Lower leg skin (tissue), 4 donors: ENCODE results near the gene TTC22. TPM values are rescaled to one million over a fixed set of nuclear protein-coding genes. Genes with fewer than 3 reads are reported as not detected.

Experiments used
- DNase-seq, 2 donors: peaks; one replicate each; pipeline ENCODE4 v3.0.0-alpha.2; 2019; ENCODE audit warnings: low spot score in 2 of 2
- H3K4me3 ChIP-seq: fragments of 200-600 bp; sonication (generic); 2 replicates; pipeline ENCODE4 v1.5.1; 2017; ENCODE audit warnings: mild to moderate bottlenecking, low read depth; ENCODE audit not compliant: poor library complexity, severe bottlenecking
- POLR2A ChIP-seq, 2 donors: fragments of 450-650 bp; IDR thresholded peaks; one replicate each; pipeline ENCODE4 v1.6.1; 2016 to 2017; ENCODE audit warnings: antibody characterized with exemption in 2 of 2, mild to moderate bottlenecking in 1 of 2, moderate library complexity in 1 of 2
- WGBS, 2 donors: methylation state at CpG; one replicate each; pipeline ENCODE4 v1.1.5; 2018; 5-methylcytosine and 5-hydroxymethylcytosine counted together
- intact Hi-C: fragments of 100-400 bp; cut with DNase I; formaldehyde crosslinking; loops from one replicate; pipeline ENCODE4 v1.15.0; 2023; ENCODE audit warnings: low total_unique reads
- total RNA-seq, 4 donors: library from RNA; depleted of rRNA; stranded (reverse); fragments of >200 nt; gene quantifications; one replicate each; pipeline ENCODE4 v1.1.0, GENCODE V29; 2016
- TF ChIP-seq, protein P1 (sequence below), 3 donors: fragments of 450-650 bp; IDR thresholded peaks; one replicate each; pipeline ENCODE4 v1.5.1; 2016; ENCODE audit warnings: antibody characterized with exemption in 3 of 3, mild to moderate bottlenecking in 3 of 3, moderate library complexity in 2 of 3

TTC22 gene
- total RNA-seq, 4 donors from 2014 or later = 49.1 to 76.6 (median 65.7) TPM

DNA sequence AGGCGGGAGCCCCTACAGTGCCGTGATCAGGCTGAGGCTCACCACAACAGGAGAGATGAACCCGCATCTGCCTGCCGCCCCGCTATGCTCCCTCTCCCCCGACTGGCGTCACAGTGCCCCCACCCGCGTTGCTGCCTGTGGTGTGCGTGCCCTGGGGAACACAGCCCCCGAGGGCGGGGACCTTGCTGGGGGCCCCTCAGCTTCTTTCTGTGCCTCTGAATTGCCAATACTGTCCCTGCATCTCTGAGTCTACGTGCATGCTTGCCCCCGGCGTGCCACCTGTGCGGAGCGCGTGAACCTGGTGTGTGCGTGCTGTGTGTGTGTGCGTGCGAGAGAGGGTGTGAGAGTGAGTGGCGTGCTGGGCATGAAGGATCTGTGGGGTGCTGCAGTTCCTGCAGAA, 47.1 kb downstream of the TTC22 start:
- no peak for DNase-seq

DNA sequence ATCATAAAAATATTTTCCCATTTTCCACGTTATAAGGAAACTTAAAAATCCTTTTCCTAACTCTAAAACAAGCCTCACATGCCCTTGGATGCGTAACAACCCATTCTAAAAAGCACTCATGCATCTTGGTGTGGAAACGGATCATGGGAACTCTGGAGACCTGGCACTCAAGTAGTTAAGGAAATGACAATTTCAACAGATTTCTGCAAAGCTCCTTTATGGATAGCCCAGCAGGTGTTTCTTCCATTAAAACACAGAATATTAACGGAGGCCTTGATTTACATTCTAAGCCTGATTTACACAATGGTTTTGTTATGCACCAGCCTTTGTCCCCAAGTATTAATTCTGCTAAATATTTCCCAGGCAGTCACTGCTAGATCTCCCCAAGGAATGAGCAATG, 49.7 kb downstream of the TTC22 start:
- intact Hi-C loops = no loop called here
- TF ChIP-seq POLR2A (IDR thresholded peaks at IDR 0.05) = no peak
- TF ChIP-seq, protein P1, sequence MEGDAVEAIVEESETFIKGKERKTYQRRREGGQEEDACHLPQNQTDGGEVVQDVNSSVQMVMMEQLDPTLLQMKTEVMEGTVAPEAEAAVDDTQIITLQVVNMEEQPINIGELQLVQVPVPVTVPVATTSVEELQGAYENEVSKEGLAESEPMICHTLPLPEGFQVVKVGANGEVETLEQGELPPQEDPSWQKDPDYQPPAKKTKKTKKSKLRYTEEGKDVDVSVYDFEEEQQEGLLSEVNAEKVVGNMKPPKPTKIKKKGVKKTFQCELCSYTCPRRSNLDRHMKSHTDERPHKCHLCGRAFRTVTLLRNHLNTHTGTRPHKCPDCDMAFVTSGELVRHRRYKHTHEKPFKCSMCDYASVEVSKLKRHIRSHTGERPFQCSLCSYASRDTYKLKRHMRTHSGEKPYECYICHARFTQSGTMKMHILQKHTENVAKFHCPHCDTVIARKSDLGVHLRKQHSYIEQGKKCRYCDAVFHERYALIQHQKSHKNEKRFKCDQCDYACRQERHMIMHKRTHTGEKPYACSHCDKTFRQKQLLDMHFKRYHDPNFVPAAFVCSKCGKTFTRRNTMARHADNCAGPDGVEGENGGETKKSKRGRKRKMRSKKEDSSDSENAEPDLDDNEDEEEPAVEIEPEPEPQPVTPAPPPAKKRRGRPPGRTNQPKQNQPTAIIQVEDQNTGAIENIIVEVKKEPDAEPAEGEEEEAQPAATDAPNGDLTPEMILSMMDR (IDR thresholded peaks at IDR 0.05) = no peak
- no peak overlapping the region for H3K4me3 ChIP-seq
- WGBS, 2 donors = 72 to 74% methylated on average over 4 of the region's 4 CpGs
- DNase-seq = no peak

More for the DNA sequence above, 47.1 kb downstream of the TTC22 start:
- no peak overlapping the region for H3K4me3 ChIP-seq
- WGBS, 2 donors = 88 to 98% methylated on average over 11 to 21 of the region's 22 CpGs
- intact Hi-C loops = no loop called here
- TF ChIP-seq, protein P1 (IDR thresholded peaks at IDR 0.05) = no peak
- no peak for TF ChIP-seq POLR2A (IDR thresholded peaks at IDR 0.05)

DNA sequence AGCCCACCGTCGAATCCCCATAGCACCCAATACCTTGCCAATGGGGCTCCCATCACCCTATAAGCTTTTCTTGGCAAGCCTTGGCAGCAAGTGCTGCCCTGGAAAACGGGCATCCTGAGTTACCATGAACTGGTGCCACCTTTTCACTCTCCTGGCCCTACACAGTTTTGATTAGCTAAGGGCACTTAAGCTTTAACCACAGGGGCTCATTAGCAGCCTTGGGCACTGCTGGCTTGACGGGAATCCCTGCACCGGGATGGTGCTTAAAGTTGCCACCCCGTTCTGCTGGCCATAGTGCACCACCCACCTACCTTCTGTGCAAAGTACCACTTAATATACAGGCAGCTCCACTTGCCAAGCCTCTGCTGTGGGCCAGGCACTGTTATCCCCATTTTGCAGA, 50.5 kb downstream of the TTC22 start:
- TF ChIP-seq, protein P1 (IDR thresholded peaks at IDR 0.05) = no peak
- TF ChIP-seq POLR2A (IDR thresholded peaks at IDR 0.05) = no peak
- H3K4me3 ChIP-seq = no peak overlapping the region
- intact Hi-C loops = no loop called here
- WGBS, 2 donors = 80 to 81% methylated on average over 6 of the region's 6 CpGs
- no peak for DNase-seq

DNA sequence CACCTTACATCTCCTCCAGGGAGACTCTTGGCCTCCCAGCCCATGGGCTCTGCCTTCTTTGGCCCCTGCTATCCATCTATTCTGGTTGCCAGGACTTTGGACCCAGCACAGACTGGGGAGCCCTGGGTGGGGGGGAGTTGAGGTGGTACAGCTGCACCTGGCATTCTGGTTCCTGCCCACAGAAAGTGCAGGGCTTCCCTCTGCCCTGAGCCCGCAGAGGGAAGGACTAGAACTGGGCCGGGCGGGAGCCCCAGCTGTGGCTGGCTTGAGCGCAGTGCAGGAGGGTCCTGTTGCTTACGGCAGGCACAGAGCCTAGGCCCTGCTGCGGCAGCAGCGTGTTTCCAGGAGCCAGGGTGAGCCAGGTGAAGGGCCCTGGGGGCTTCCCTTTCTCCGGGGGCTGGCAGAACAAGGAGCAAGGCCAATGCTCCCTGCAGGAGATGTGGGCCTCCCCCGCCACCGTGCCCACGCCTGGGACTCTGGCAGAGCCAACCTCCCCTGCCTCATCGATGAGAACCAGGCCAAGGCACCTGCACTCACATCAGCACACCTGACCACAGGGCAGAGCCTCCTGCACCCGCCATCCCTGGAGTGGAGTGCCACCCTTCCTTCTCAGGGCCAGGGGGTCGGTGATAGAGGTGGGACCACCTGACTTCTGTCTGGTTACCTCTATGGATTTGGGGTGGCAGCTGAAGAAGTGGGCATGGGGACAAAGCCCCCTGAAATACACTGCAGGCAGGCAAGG, 52.9 kb downstream of the TTC22 start:
- H3K4me3 ChIP-seq = no peak overlapping the region
- intact Hi-C loops = no loop called here
- 83 to 87% methylated on average over 10 to 12 of the region's 14 CpGs for WGBS, 2 donors
- DNase-seq = no peak
- no peak for TF ChIP-seq POLR2A (IDR thresholded peaks at IDR 0.05)

DNA sequence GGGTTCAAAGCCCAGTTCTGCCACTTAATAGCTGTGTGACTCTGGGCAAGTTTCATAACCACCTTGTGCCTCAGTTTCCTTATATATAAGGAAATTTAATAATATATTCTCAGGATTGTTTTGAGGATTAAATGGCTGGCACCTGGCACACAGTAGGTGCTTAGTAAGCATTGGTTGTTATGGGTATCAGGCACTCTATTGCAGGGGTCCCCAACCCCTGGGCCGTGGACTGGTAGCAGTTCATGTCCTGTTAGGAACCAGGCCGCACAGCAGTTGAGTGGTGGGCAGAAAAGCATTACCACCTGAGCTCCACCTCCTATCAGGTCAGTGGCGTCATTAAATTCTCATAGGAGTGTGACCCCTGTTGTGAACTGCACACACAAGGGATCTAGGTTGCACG, 55.3 kb downstream of the TTC22 start:
- WGBS, 2 donors = 93 to 100% methylated on average over 4 of the region's 4 CpGs
- H3K4me3 ChIP-seq = no peak overlapping the region
- intact Hi-C loops = no loop called here
- TF ChIP-seq, protein P1 (IDR thresholded peaks at IDR 0.05) = no peak
- TF ChIP-seq POLR2A (IDR thresholded peaks at IDR 0.05) = no peak
- peak in 1 of 2 donors; percentile 57 for DNase-seq

DNA sequence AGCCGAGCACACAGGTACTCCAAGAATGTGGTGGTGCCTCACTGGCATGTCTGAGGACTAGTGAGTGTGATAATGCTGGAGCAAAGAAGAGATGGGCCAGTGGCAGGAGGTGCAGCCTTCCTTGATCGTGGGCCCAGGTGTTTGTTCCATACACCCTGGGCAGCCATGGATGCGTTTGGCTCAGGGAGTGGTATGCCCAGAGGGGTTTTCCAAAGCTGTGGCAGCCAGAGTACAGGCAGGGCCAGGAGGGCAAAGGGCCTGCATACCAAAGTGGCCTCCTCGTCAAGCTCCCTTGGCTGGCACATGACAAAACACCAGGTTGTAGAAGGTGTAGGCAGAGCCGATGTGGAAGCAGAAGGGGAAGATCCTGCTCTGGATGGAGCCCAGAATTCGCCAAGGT, 55.8 kb downstream of the TTC22 start:
- 67 to 72% methylated on average over 6 of the region's 6 CpGs for WGBS, 2 donors
- peak in 1 of 2 donors; percentile 26 for DNase-seq
- no peak for TF ChIP-seq POLR2A (IDR thresholded peaks at IDR 0.05)
- no peak overlapping the region for H3K4me3 ChIP-seq
- intact Hi-C loops = no loop called here

DNA sequence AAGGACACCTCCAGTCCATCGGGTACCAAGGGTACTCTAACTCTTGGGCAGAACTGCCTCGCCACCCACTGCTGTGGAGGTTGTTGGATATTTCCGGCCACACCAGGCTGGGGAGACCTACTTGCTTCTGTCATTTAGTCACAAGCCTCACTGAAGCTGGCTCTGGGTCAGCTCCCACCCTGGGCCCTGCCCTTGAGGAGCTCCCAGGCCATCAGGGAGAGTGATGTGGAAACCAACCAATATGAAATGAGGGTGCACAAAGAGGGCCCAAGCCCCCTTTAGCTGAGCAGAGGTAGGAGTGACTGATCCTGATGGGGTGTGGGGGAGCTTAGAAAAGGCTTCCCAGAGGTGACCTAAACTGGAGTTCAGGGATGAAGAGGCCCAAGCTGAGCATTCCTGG, 56.4 kb downstream of the TTC22 start:
- no peak overlapping the region for H3K4me3 ChIP-seq
- intact Hi-C loops = no loop called here
- peak in 1 of 2 donors; percentile 66 for DNase-seq
- 96 to 100% methylated on average over 3 of the region's 3 CpGs for WGBS, 2 donors
- TF ChIP-seq, protein P1 (IDR thresholded peaks at IDR 0.05) = no peak
- TF ChIP-seq POLR2A (IDR thresholded peaks at IDR 0.05) = no peak
